GM18907 (cell line): ENCODE results near the gene AJAP1.

Experiments used
- ATAC-seq: cut with Tn5 transposase; IDR thresholded peaks from one replicate; pipeline ENCODE4 v1.9.1; 2021; ENCODE audit warnings: mild to moderate bottlenecking, moderate library complexity; ENCODE audit not compliant: unreplicated experiment

Gene AJAP1

GRCh38 chr1:4768553-4768952 is 114.1 kb downstream of the AJAP1 start:
- ATAC-seq: no peak

GRCh38 chr1:4769516-4770280 is 115.3 kb downstream of the AJAP1 start:
- no peak for ATAC-seq

GRCh38 chr1:4770713-4771112 is 116.3 kb downstream of the AJAP1 start:
- no peak for ATAC-seq

GRCh38 chr1:4771267-4771666 is 116.9 kb downstream of the AJAP1 start:
- ATAC-seq: no peak

- no peak for ATAC-seq
These were observed 117.3 kb downstream of the AJAP1 start for GRCh38 chr1:4771721-4772120.

- no peak for ATAC-seq
These were observed 118.0 kb downstream of the AJAP1 start for GRCh38 chr1:4772294-4773010.

- ATAC-seq: no peak
These were observed 118.8 kb downstream of the AJAP1 start for GRCh38 chr1:4773226-4773625.

GRCh38 chr1:4775506-4775905 is 121.1 kb downstream of the AJAP1 start:
- no peak for ATAC-seq

GRCh38 chr1:4778056-4778455 is 123.6 kb downstream of the AJAP1 start:
- ATAC-seq: no peak

- ATAC-seq: no peak
These were observed 127.2 kb downstream of the AJAP1 start for GRCh38 chr1:4781646-4782045.

- ATAC-seq: no peak
These were observed 130.4 kb downstream of the AJAP1 start for GRCh38 chr1:4784761-4785160.

GRCh38 chr1:4786055-4786454 is 131.6 kb downstream of the AJAP1 start:
- ATAC-seq: no peak

GRCh38 chr1:4787551-4787950 is 133.1 kb downstream of the AJAP1 start:
- ATAC-seq: no peak

- peak; percentile 64 for ATAC-seq
These were observed 138.2 kb downstream of the AJAP1 start for GRCh38 chr1:4792565-4792964.

- ATAC-seq: no peak
These were observed 139.8 kb downstream of the AJAP1 start for GRCh38 chr1:4794020-4794780.

- peak; percentile 69 for ATAC-seq
These were observed 142.0 kb downstream of the AJAP1 start for GRCh38 chr1:4796161-4797015.

- ATAC-seq: no peak
These were observed 142.6 kb downstream of the AJAP1 start for GRCh38 chr1:4797016-4797410.

GRCh38 chr1:4797429-4797828 is 143.0 kb downstream of the AJAP1 start:
- ATAC-seq: no peak

GRCh38 chr1:4801192-4801924 is 146.9 kb downstream of the AJAP1 start:
- ATAC-seq: no peak

GRCh38 chr1:4802024-4802423 is 147.6 kb downstream of the AJAP1 start:
- no peak for ATAC-seq
